HG03025 (cell line): ENCODE results near the gene UBTD2.
"Not testable (repeated sequence)": the region's sequence is repeated elsewhere in the genome, so short reads cannot be mapped to it uniquely, and the experiment has no call there.

Experiments
- ATAC-seq: cut with Tn5 transposase; IDR thresholded peaks from one replicate; pipeline ENCODE4 v1.9.1; 2021; ENCODE audit warnings: mild to moderate bottlenecking, moderate library complexity; ENCODE audit not compliant: unreplicated experiment, low FRiP score

Gene UBTD2

GRCh38 chr5:172293054-172293744 lies 9.6 kb upstream of the UBTD2 start:
- ATAC-seq, result no peak

- not testable (repeated sequence) for ATAC-seq
Observed at GRCh38 chr5:172291837-172292236, 8.3 kb upstream of the UBTD2 start.

DNA sequence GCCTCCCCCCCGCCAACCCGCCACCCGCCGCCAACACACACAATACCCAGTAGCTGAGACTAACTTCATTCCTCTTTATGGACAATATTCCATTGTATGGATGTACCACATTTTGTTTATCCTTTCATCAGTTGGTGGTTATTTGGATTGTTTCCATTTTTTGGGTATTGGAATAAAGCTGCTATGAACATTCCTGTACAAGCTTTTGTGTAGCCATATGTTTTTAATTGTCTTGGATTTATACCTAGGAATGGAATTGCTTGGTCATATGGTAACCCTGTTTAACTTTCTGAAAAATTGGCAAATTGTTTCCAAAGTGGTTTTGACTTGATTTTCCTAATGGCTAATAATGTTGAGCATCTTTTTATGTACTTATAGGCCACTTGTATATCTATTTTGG lies 4.9 kb upstream of the UBTD2 start:
- ATAC-seq, result no peak

GRCh38 chr5:172287140-172287539 lies 3.6 kb upstream of the UBTD2 start:
- ATAC-seq, result not testable (repeated sequence)

DNA sequence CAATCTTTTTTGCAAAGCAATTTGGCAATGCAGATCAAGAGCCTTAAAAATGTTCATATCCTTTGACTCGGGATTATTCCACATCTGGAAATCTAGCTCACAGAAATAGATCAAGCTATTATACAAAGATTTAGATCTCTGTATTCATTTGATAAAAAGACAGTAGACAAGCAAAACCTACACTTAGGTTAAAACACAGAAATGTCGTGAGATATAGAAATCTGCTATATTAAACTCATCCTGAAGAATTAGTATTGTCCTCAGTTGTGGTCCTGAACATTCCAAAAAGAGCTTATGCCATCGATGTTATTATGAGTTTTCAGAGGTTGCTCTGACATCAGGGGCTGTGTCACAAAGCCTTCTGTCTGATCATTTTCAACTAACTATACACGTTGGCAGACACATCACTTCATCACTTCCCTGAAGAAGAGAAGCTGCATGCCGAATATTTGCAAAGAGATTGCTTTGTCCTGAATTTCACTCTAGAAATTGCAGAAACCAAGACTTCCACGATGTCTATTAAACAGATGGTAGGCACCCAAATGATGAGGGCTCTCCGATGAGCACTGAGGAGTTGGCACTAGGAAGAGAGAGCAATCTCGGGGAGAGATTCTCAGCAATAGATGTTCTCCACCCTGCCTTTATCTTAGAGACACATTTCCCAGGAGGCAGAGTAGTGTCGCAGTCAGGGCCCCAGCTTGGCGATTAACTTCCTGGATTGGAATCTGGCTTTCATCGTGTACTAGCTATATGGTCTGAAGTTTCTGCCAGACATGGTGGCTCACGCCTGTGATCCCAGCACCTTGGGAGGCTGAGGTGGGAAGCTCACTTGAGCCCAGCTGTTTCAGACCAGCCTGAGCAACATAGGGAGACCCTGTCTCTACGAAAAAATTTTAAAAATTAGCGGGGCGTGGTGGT lies 1.9 kb upstream of the UBTD2 start:
- ATAC-seq, result no peak

DNA sequence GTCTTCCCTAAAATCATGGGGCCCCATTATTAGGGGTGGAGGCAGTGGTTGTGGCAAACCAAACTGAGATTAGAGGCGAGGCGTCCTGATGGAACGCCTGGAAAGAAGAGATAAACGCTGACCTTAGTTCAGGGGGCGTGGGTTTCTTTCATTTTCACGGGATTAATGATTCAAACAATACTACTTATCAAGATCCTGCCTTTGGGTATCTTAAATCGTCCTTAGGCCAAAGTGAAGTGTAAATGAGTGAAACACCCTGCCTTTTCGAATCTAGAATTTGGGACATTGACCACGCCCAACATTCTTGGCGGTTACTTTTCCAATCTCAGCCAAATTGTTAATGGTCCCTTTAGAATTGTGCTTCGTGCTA lies 1.0 kb upstream of the UBTD2 start:
- no peak for ATAC-seq

GRCh38 chr5:172283862-172284610 lies 472 bp upstream of the UBTD2 start:
- ATAC-seq, result peak; percentile 87

DNA sequence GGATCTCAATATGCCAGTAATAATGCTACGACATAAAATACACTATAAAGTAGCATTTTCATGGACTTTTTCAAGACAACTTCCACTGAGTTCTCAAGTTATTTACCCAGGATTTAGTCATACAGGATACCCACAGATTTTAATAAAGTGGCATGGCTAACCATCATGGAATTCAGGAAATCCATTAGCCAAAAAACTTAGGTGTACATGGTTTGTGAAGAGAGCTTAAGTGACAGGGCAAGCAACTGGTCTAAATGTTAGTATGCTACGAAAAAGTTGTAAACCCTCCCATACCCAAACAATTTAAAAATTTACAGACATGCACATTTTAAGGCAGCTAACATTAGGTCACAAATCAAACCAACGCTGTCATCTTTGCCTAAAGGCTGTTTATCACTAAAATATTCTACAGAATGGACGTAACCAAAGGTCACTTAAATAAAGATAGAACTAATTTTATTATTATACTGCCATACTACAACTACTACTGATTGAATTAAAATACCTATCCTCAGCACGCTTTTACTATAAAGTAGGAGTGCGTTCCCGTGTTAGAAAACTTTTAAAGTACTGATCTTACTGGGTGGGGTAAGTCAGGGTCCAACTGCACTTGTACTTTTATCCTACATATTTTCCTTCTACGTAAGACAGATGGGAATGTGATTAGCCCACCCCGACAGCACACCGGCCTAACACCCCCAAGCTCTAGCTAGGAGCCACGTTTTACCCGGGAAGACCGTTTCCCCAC lies 1.1 kb downstream of the UBTD2 start:
- ATAC-seq, result no peak

DNA sequence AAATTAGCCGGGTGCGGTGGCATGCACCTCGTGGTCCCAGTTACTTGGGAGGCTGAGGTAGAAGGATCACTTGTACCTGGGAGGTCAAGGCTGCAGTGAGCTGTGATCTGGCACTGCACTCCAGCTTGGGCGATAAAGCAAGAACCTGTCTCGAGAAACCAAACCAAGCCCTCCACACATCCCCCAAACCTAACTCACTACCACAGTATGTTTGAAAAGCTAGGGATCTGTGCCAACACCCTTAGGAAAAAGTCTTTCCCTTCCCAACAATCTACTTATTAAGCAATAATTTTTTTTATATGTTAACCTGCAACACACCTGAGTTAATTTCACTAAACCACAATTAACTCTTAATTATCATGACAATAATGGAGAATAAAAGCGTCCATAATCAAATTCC lies 2.2 kb downstream of the UBTD2 start:
- ATAC-seq, result no peak

GRCh38 chr5:172280929-172281328 lies 2.6 kb downstream of the UBTD2 start:
- no peak for ATAC-seq

DNA sequence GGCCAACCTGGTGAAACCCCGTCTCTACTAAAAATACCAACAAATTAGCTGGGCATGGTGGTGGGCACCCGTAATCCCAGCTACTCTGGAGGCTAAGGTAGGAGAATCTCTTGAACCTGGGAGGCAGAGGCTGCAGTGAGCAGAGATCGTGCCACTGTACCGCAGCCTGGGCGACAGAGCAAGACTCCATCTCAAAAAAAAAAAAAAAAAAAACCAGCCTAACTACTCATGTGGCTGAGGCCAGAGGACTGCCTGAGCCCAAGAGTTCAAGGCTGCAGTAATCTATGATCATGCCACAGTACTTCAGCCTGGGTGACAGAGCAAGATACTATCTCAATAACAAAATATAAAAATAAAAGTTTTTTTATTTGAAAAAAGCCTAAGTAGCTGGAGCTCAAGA lies 3.2 kb downstream of the UBTD2 start:
- no peak for ATAC-seq

DNA sequence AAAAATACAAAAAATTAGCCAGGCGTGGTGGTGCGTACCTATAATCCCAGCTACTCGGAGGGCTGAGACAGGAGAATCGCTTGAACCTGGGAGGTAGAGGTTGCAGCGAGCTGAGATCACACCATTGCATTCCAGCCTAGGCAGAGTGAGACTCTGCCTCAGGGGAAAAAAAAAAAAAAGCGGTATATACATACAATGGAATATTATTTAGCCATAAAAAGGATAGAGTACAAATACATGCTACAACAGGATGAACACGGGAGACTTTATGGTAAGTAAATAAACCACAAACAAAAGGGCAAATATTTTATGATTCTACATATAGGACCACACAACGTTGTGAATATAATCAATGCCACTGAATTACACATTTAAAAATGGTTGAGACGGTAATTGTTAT lies 5.2 kb downstream of the UBTD2 start:
- ATAC-seq, result no peak

- no peak for ATAC-seq
Observed at GRCh38 chr5:172276214-172276613, 7.3 kb downstream of the UBTD2 start.

- ATAC-seq, result no peak
Observed at GRCh38 chr5:172274951-172275753, 8.4 kb downstream of the UBTD2 start.

GRCh38 chr5:172267943-172268342 lies 15.6 kb downstream of the UBTD2 start:
- no peak for ATAC-seq

DNA sequence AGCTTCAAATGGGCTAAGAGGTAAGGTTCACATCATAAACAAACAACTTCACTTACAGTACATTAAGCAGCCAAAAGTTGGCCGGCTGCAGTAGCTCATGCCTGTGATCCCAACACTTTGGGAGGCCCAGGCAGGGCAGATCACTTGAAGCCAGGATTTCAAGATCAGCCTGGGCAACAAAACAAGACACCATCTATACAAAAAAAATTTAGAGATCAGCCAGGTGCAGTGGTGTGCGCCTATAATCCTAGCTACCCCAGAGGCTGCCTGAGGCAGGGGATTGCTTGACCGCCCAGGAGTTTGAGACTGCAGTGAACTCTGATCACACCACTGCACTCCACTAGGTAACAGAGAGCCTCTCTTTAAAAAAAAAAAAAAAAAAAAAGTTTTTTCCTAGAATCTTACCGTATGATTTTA lies 16.9 kb downstream of the UBTD2 start:
- ATAC-seq, result no peak

GRCh38 chr5:172266071-172266675 lies 17.4 kb downstream of the UBTD2 start:
- ATAC-seq, result no peak

DNA sequence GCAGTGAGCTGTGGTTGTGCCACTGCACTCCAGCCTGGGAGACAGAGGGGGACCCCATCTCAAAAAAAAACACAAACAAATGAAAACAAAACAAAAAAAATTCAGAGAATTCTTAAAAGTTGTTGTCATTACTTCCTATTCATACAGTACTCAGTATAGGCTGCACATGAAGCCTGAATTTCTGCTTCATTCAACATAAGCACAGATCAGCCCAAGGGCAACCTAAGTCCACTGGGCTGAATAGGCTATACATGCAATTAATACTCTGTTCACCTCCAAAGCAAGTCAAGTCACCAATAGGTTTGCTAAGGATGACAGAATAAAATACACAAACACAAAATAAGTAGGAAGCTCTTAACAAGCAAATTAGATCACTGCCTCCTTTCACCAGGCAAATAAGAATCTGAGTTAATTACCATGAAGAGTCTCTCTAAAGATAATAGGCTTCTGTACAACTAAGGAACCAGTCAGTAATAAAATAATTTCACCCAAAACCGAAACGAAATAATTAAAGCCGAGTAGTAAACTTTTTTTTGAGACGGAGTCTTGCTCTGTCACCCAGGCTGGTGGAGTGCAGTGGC lies 18.7 kb downstream of the UBTD2 start:
- ATAC-seq, result no peak

DNA sequence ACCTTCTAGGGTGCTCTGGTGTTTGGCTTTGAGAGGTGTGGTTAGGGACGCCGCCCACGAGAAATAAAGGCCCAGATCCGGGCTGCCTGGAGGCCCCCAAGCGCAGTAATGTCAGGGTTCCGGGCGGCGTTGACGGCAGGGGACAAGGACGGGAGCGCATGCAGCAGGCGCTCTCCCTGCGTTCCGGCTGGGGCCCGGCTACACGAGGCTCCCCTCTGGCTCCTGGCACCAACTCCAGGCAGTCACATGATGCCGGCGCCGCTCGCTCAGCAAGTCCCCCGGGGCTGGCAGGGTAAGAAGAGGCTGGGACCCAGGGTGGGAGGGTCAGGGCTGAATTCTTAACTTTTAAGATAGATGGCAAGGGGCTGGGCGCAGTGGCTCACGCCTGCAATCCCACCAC lies 28.1 kb downstream of the UBTD2 start:
- no peak for ATAC-seq
